Mesothelial cell of epicardium (in vitro differentiated cells): ENCODE data around the gene CTNNA2. TPM values are rescaled to one million over a fixed set of nuclear protein-coding genes. Genes with fewer than 3 reads are reported as not detected.

ENCODE experiments used
- DNase-seq, 2 experiments: peaks; one replicate each; pipeline ENCODE4 v3.0.0; 2021; ENCODE audit warnings: low spot score in 2 of 2; ENCODE audit not compliant: unreplicated experiment in 2 of 2
- H3K27ac Mint-ChIP-seq: 2 replicates; pipeline ENCODE4 v1.8.0; 2021; ENCODE audit warnings: mixed read lengths
- H3K27me3 Mint-ChIP-seq: 2 replicates; pipeline ENCODE4 v1.8.0; 2021; ENCODE audit warnings: low read depth, mixed read lengths
- H3K36me3 Mint-ChIP-seq: 2 replicates; pipeline ENCODE4 v1.8.0; 2021; ENCODE audit warnings: mixed read lengths
- H3K4me1 Mint-ChIP-seq: 2 replicates; pipeline ENCODE4 v1.8.0; 2021; ENCODE audit warnings: mixed read lengths
- H3K4me3 Mint-ChIP-seq: 2 replicates; pipeline ENCODE4 v1.8.0; 2021; ENCODE audit warnings: mild to moderate bottlenecking, moderate library complexity, mixed read lengths
- H3K9me3 Mint-ChIP-seq: 2 replicates; pipeline ENCODE4 v1.8.0; 2021; ENCODE audit warnings: mixed read lengths
- total RNA-seq: library from RNA; stranded (reverse); gene quantifications from 3 replicates; pipeline ENCODE4 v1.2.1, GENCODE V29; 2021
- TF ChIP-seq, protein P1 (sequence below): fragments of 200-600 bp; sonication (generic); IDR thresholded peaks from one replicate; pipeline ENCODE4 v1.5.0; 2021; ENCODE audit warnings: antibody characterized with exemption; ENCODE audit not compliant: unreplicated experiment

The CTNNA2 gene
- total RNA-seq, 1 donor from 2014 or later = 4.9 TPM

GRCh38 chr2:79638954-79639353 is 126.1 kb downstream of the CTNNA2 start:
- H3K36me3 Mint-ChIP-seq = no peaks in the 10 kb centered on the region
- H3K4me3 Mint-ChIP-seq = no peak overlapping the region
- H3K27ac Mint-ChIP-seq = no peak overlapping the region
- H3K27me3 Mint-ChIP-seq = no peaks in the 10 kb centered on the region
- TF ChIP-seq, protein P1, sequence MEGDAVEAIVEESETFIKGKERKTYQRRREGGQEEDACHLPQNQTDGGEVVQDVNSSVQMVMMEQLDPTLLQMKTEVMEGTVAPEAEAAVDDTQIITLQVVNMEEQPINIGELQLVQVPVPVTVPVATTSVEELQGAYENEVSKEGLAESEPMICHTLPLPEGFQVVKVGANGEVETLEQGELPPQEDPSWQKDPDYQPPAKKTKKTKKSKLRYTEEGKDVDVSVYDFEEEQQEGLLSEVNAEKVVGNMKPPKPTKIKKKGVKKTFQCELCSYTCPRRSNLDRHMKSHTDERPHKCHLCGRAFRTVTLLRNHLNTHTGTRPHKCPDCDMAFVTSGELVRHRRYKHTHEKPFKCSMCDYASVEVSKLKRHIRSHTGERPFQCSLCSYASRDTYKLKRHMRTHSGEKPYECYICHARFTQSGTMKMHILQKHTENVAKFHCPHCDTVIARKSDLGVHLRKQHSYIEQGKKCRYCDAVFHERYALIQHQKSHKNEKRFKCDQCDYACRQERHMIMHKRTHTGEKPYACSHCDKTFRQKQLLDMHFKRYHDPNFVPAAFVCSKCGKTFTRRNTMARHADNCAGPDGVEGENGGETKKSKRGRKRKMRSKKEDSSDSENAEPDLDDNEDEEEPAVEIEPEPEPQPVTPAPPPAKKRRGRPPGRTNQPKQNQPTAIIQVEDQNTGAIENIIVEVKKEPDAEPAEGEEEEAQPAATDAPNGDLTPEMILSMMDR = no peak
- peaks cover 7% of the 10 kb centered on the region for H3K9me3 Mint-ChIP-seq
- peaks cover 3% of the 10 kb centered on the region for H3K4me1 Mint-ChIP-seq
- DNase-seq = no peak

- peaks cover under 1% of the 10 kb centered on the region for H3K9me3 Mint-ChIP-seq
- no peaks in the 10 kb centered on the region for H3K36me3 Mint-ChIP-seq
- H3K27ac Mint-ChIP-seq = no peak overlapping the region
- peaks cover 1% of the 10 kb centered on the region for H3K27me3 Mint-ChIP-seq
- H3K4me1 Mint-ChIP-seq = peaks cover 3% of the 10 kb centered on the region
- TF ChIP-seq, protein P1 = no peak
- no peak overlapping the region for H3K4me3 Mint-ChIP-seq
- no peak for DNase-seq
Measured at GRCh38 chr2:79640001-79640400, 127.2 kb downstream of the CTNNA2 start.

- Mint-ChIP-seq H3K27ac (no peak overlapping the region), H3K36me3 (no peaks in the 10 kb centered on the region), H3K9me3 (peaks cover 8% of the 10 kb centered on the region), H3K27me3 (peaks cover 1% of the 10 kb centered on the region), H3K4me1 (no peaks in the 10 kb centered on the region), H3K4me3 (no peak overlapping the region)
- DNase-seq = no peak
- TF ChIP-seq, protein P1 = no peak
Measured at GRCh38 chr2:79649531-79649930, 136.7 kb downstream of the CTNNA2 start.

DNA sequence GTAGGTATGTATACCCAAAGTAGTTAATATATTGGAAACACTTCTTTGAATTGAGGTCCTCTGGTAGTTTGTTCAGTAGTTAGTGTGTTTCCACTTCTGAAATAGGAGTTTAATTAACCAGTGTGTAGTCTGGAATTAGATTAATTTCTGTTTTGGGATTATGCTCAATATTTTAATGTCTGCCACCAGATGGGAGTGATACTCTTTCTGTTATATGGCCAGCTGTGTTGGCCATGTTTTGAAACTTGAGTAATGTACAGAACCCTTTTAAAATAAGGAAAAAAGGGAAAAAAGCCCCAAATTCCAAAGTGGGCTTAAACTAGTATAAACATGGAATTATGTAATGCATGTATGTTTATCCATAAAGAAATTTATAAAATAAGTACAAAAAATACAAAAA is 147.7 kb downstream of the CTNNA2 start:
- no peak for DNase-seq
- H3K4me3 Mint-ChIP-seq = no peak overlapping the region
- H3K27me3 Mint-ChIP-seq = no peaks in the 10 kb centered on the region
- no peaks in the 10 kb centered on the region for H3K36me3 Mint-ChIP-seq
- no peak overlapping the region for H3K27ac Mint-ChIP-seq
- peaks cover 2% of the 10 kb centered on the region for H3K4me1 Mint-ChIP-seq
- TF ChIP-seq, protein P1 = no peak
- H3K9me3 Mint-ChIP-seq = peaks cover 6% of the 10 kb centered on the region

- Mint-ChIP-seq H3K27ac (no peak overlapping the region), H3K9me3 (peaks cover 3% of the 10 kb centered on the region), H3K36me3 (no peaks in the 10 kb centered on the region), H3K4me3 (no peak overlapping the region), H3K4me1 (peaks cover 2% of the 10 kb centered on the region), H3K27me3 (no peaks in the 10 kb centered on the region)
- TF ChIP-seq, protein P1 = no peak
- no peak for DNase-seq
Measured at GRCh38 chr2:79665091-79665490, 152.2 kb downstream of the CTNNA2 start.

GRCh38 chr2:79666430-79666829 is 153.6 kb downstream of the CTNNA2 start:
- H3K36me3 Mint-ChIP-seq = no peaks in the 10 kb centered on the region
- no peak for DNase-seq
- H3K27ac Mint-ChIP-seq = no peak overlapping the region
- TF ChIP-seq, protein P1 = no peak
- H3K4me3 Mint-ChIP-seq = no peak overlapping the region
- H3K9me3 Mint-ChIP-seq = peaks cover 3% of the 10 kb centered on the region
- H3K27me3 Mint-ChIP-seq = no peaks in the 10 kb centered on the region
- peaks cover 2% of the 10 kb centered on the region for H3K4me1 Mint-ChIP-seq
